Activated CD4-positive, alpha-beta T cell treated with anti-CD3 and anti-CD28 coated beads, Interleukin-2, amount 50 U/mL, for 1 hour (primary cell): ENCODE measurements around the gene RAD51B.

Experiments
- DNase-seq: peaks from one replicate; pipeline ENCODE4 v3.0.0-alpha.2; 2020

RAD51B gene

DNA sequence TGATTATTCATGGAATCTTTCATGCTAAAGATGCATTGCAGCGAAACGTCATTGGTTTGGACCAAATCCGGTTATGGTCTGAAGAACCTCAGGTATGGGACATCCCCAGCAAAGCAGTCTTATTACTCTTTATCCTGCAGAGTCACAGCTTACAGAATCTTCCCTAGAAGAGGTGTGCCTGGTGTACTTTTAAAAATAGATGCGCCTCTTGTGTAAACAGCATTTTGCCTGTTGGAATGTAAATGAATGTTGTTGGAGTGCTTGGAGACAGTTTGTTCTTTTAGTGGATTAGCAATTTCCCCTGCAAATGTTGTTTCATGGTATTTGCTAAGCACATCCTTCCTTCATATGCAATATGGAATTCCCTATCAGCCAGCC lies 730.7 kb downstream of the RAD51B start:
- DNase-seq, result no peak

DNA sequence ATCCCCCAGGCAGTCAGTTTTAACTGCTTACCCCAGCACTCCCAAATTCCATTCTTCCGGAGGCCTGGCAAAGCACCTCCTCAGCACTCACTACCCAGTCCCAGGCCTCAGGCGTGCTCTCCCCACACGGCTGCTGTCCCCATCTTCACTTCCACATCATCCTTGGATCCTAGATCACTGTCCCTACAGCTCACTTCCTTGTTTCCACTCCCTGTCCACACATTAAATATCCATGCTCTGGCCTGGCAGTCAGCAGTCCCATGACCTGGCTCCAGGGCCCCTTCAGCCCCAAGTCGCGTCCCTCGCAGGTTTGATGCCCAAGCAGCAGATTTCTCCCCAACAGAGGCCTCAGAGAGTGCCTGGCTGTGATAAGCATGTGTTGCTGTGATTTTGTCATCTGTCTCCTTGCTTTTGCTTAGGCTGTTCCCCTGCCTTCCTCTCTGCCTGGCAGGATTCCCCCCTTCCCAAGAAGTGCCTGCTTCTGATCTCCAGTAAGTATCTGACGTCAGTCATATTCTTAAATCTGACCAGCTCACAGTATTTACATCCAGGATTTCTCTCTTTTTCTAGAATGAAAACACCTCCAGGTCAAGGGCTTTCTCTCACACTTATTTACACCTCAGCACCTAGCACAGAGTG lies 731.6 kb downstream of the RAD51B start:
- DNase-seq, result no peak

GRCh38 chr14:68552075-68552474 lies 732.5 kb downstream of the RAD51B start:
- DNase-seq, result no peak

DNA sequence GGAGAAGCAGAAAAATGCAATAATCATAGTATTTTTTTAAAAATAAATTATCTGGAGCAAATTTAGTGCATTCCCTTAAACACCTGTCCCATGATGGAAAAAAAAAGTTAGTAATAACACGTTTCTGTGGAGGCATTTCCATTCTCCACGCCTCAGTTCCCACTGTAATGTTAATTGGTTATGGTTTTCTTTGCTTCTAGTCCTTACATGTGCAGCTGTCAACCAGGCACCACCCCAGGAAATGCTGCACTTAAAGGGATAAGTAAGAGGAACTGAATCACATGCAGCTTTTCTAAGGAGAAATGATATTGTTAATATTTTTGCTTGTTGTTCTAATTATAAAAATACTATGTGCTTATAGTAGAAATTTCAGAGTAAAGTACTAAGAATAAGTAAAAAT lies 733.0 kb downstream of the RAD51B start:
- DNase-seq, result no peak

DNA sequence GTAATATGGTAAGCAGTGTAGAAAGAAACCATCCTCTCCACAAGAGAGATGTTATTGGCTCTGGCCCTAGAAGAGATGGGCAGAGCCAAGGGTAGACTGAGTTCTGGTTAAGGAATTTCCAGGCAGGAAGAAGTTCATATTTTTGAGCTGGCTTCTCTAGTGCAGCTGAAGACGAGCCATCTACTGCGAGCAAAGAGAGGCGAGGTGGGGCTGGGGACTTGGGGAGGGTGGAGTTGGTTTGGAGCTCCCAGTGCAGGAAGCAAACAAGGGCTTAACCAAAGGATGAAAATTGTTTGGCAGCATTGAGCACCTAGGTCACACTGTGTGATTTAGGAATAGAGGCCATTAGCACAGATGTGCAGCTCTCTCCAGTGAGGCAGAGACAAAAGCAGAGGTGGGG lies 733.7 kb downstream of the RAD51B start:
- DNase-seq, result no peak

GRCh38 chr14:68554231-68554630 lies 734.7 kb downstream of the RAD51B start:
- no peak for DNase-seq

GRCh38 chr14:68556253-68556652 lies 736.7 kb downstream of the RAD51B start:
- DNase-seq, result no peak

DNA sequence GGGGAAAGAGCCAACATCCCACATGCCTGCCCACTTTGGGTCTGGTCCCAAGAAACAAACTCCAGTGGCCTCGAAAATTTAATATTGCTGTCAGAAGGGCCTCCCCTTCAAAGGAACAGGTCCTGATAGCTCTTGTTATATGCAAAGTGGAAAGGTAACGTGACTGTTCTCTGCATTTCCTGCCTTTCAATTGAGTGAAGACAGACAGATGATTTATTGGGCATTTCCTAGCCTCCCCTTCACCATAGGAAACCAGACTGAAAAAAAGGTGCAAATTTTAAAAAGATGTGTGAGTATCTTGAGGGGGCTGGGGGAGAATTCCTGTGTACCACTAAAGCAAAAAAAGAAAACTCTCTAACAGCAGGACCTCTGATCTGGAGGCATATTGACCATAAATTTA lies 738.1 kb downstream of the RAD51B start:
- no peak for DNase-seq

DNA sequence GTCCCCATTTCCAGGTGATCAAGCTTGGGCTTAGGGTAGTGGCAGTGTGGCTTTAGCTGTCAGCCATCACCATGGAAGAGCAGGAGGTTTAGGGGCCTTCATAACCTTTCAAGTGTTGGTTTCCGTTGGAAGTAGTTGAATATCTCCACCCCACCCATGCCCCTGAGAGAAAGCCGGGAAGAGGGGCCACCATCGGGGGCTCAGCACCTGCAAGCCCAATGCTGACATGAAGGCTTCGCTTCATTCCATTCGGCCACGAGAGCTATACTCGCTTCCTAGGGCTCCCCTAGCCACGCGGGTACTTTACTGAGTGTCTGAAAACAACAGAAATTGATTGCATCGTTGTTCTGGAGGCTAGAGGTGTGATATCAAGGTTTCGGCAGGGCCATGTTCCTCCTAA lies 738.5 kb downstream of the RAD51B start:
- DNase-seq, result no peak

GRCh38 chr14:68559949-68560348 lies 740.4 kb downstream of the RAD51B start:
- no peak for DNase-seq

- DNase-seq, result no peak
Measured at GRCh38 chr14:68561531-68562007, 742.0 kb downstream of the RAD51B start.

GRCh38 chr14:68562911-68563250 lies 743.3 kb downstream of the RAD51B start:
- DNase-seq, result no peak

- DNase-seq, result no peak
Measured at GRCh38 chr14:68563251-68564131, 743.9 kb downstream of the RAD51B start.

DNA sequence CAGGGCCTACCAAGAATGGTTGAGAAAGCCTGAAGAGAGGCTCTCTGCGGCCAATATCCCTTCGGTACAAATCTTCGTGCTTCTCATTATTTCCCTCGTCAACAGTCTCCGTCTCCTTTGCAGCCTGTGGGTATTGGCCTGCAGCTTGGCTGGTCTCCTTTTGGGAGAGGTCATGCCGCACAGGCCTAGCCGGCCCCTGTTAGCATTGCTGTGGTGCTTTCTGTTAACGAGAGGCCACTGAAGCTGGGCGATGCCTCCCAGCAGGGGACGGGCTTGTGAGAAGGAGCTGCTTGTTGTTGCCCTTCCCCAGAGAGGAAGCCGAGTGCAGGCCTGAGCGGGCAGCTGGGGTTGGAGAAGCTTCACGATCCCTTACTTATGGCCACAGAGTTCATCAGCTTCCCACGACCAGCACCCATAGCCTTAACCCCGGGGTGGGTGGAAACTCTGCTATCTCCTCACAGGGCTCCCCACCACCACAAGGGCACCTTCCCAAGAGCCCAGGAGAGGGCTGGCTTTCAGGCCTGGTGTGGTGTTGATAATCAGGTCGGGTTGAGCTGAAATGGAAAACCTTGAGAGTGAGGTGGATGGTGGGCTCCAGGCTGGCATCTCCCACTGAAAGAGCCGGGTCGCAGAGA lies 744.7 kb downstream of the RAD51B start:
- no peak for DNase-seq

DNA sequence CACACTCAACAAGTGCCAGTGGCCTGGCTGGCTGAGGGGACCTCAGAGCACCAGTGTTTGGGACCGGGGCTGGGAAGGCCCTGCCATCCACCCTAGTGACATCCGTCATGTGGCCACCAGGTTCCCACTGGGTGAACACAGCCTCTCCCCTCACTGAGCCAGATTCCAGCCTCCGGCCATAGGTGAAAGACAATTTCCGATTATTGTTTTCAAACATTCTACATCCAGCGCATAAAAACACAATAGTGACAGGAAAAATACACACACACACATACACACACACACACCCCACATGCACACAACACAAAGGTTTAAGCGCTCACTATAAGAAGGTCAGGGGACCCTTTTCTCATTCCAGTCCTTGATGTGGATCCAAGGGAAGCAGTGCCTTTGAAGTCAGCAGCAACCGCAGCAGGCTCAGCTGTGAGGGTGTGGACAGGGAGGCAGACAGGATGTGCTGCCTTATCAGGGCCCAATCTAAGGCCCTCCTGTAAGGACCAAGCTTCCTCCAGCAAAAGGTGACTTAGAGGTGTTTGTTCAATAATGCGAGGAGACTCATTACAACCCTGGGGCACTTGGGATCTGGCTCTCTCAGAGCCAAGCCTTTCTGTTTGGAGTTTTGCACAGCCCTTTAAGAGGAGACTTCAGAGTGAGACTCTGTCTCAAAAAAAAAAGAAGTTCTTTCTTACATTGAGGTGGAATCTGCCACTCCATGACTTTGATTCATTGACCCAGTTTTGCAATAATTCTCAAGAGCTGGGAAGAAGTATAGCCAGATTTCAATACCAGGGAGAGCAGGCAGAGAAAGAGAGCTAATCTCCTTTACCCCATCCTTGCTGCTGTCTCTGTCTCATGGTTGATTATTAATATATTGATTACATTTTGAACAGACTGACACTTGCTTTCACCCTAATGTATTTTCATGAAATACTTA lies 745.5 kb downstream of the RAD51B start:
- DNase-seq, result no peak

- DNase-seq, result no peak
Measured at GRCh38 chr14:68566075-68566474, 746.5 kb downstream of the RAD51B start.

DNA sequence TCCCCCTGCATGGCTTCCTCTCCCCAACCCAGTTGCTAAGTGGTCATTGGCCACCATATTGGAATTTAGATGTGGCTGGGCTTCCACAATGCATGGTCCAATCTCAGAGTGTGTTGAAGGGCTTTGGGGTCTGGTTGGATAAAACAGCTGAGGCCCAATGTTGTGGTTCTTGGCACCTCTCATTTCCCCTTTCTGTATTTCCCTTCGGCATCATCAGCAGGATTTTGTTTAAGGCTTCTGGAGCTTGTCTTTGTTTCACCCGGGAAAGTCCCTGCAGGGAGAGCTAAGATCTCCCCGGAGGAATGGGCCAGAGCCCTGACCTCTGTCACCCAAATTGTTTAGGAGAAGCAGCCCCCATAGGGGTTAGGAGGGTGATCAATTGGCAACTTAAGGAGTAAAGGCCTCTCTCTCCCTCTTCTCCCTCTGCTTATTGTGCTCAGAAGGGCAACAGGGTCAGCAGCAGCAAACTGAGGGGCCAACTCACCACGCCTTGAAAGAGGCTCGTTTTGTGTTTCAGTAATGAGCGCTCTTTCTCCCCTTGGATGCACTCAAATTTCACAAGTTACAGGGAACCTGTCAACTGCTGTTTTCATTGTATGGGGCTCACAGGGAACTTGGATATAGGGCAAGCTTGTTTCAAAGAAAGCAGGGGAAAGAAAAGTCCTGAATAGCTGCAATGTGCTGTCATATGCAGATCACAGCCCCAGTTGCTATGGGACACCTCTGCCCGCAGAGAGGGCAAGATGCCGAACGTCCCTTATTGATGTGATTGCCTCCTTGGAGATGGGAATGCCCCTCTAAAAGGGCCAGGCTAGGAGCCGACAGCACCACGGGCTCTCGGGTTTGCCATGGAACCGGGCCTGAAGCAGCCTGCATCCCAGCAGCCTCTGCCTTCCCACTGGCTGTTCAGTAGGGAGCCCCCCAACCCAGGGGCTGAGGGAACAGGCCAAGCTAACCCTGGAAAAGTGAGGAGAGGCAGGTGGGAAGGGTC lies 749.6 kb downstream of the RAD51B start:
- no peak for DNase-seq

GRCh38 chr14:68569970-68570409 lies 750.4 kb downstream of the RAD51B start:
- no peak for DNase-seq

- no peak for DNase-seq
Measured at GRCh38 chr14:68571114-68571591, 751.6 kb downstream of the RAD51B start.

DNA sequence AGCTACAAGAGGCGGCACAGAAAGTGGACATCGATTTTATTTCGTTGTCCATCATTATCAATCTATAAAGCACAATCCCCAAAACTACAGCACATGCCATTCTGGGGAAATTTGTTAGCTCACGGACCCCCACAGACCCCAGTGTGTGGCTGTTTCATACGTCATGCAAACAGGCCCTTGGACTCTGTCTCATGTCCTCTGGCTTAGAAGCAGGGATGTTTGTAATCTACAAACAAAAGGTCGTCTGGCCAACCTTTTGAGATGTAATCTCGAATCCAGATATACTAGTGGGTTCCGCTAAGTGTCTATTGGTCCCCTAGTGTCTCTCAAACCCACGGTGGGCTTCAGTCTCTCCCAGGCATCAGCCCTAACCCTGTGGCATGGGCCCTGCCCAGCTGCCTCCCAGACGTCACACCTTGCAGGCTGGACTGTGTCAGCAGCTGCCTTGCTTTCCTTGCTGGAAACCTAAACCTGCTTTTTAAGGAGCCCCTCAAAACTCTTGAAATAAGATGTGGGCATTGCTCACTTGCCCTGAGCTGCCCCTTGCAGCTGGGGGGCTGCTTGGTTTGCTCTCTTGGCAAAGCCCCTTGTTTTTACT lies 752.4 kb downstream of the RAD51B start:
- no peak for DNase-seq

GRCh38 chr14:68573126-68573525 lies 753.5 kb downstream of the RAD51B start:
- DNase-seq, result no peak
